SK-N-SH treated with all-trans-retinoic acid at 6 μM for 48 hours (cell line): ENCODE data around the gene PLD5.

Source experiments
- ATAC-seq: fragments of 200-7000 bp; cut with Tn5 transposase; 3 replicates; pipeline ENCODE4 v1.9.1; 2020; ENCODE audit warnings: mild to moderate bottlenecking, moderate library complexity
- ARNTL ChIP-seq: fragments of 450-650 bp; formaldehyde crosslinking; IDR thresholded peaks from 2 replicates; pipeline ENCODE4 v1.5.0; 2020; ENCODE audit warnings: low read depth, mild to moderate bottlenecking, moderate library complexity, borderline replicate concordance
- BACH2 ChIP-seq: fragments of 250-450 bp; sonication (Bioruptor Pico); IDR thresholded peaks from 2 replicates; pipeline ENCODE4 v1.9.0; 2021; ENCODE audit warnings: mild to moderate bottlenecking, borderline replicate concordance
- CSDC2 ChIP-seq: fragments of 250-450 bp; sonication (Bioruptor Pico); IDR thresholded peaks from 2 replicates; pipeline ENCODE4 v1.5.0; 2020; ENCODE audit warnings: mild to moderate bottlenecking, moderate library complexity
- CSRNP3 ChIP-seq: fragments of 250-450 bp; sonication (Bioruptor Pico); IDR thresholded peaks from 2 replicates; pipeline ENCODE4 v1.5.1; 2021; ENCODE audit warnings: mild to moderate bottlenecking, moderate library complexity
- ESRRG ChIP-seq: fragments of 250-450 bp; sonication (Bioruptor Pico); IDR thresholded peaks from 2 replicates; pipeline ENCODE4 v1.6.1; 2021; ENCODE audit warnings: mild to moderate bottlenecking
- GLIS3 ChIP-seq: fragments of 250-450 bp; sonication (Bioruptor Pico); IDR thresholded peaks from 2 replicates; pipeline ENCODE4 v1.5.0; 2020; ENCODE audit warnings: mild to moderate bottlenecking, moderate library complexity
- ISL1 ChIP-seq: fragments of 250-450 bp; sonication (Bioruptor Pico); IDR thresholded peaks from 2 replicates; pipeline ENCODE4 v2.1.2; 2022; ENCODE audit warnings: mild to moderate bottlenecking, moderate library complexity
- OSR1 ChIP-seq: fragments of 250-450 bp; sonication (Bioruptor Pico); IDR thresholded peaks from 2 replicates; pipeline ENCODE4 v1.8.0; 2022; ENCODE audit warnings: moderate library complexity, mild to moderate bottlenecking, inconsistent platforms
- POU6F1 ChIP-seq: fragments of 250-450 bp; sonication (Bioruptor Pico); IDR thresholded peaks from 2 replicates; pipeline ENCODE4 v1.8.0; 2021; ENCODE audit warnings: low read depth, mild to moderate bottlenecking, moderate library complexity, borderline replicate concordance
- PPARA ChIP-seq: fragments of 250-450 bp; sonication (Bioruptor Pico); IDR thresholded peaks from 2 replicates; pipeline ENCODE4 v1.5.0; 2020; ENCODE audit warnings: mild to moderate bottlenecking, borderline replicate concordance
- RARB ChIP-seq: fragments of 250-450 bp; sonication (Bioruptor Pico); IDR thresholded peaks from 2 replicates; pipeline ENCODE4 v1.8.0; 2021; ENCODE audit warnings: mild to moderate bottlenecking, moderate library complexity
- SNAI2 ChIP-seq: fragments of 250-450 bp; sonication (Bioruptor Pico); IDR thresholded peaks from 2 replicates; pipeline ENCODE4 v1.5.0; 2020; ENCODE audit warnings: mild to moderate bottlenecking, moderate library complexity
- TCF4 ChIP-seq: fragments of 250-450 bp; sonication (Bioruptor Pico); IDR thresholded peaks from 2 replicates; pipeline ENCODE4 v1.8.0; 2021; ENCODE audit warnings: mild to moderate bottlenecking, moderate library complexity, borderline replicate concordance
- TOX ChIP-seq: fragments of 250-450 bp; sonication (Bioruptor Pico); IDR thresholded peaks from 2 replicates; pipeline ENCODE4 v1.8.0; 2021; ENCODE audit warnings: mild to moderate bottlenecking, moderate library complexity, borderline replicate concordance
- ZC3H10 ChIP-seq: fragments of 250-450 bp; sonication (Bioruptor Pico); IDR thresholded peaks from 2 replicates; pipeline ENCODE4 v1.5.1; 2021; ENCODE audit warnings: mild to moderate bottlenecking, moderate library complexity
- ZFP3 ChIP-seq: fragments of 250-450 bp; sonication (Bioruptor Pico); IDR thresholded peaks from 2 replicates; pipeline ENCODE4 v1.5.0; 2020; ENCODE audit warnings: mild to moderate bottlenecking, moderate library complexity
- ZFP30 ChIP-seq: fragments of 450-650 bp; formaldehyde crosslinking; IDR thresholded peaks from 2 replicates; pipeline ENCODE4 v1.5.0; 2022; ENCODE audit warnings: mild to moderate bottlenecking, moderate library complexity
- ZNF70 ChIP-seq: fragments of 450-650 bp; formaldehyde crosslinking; IDR thresholded peaks from 2 replicates; pipeline ENCODE4 v1.5.0; 2020; ENCODE audit warnings: mild to moderate bottlenecking, moderate library complexity
- ZNF8 ChIP-seq: fragments of 450-650 bp; formaldehyde crosslinking; IDR thresholded peaks from 2 replicates; pipeline ENCODE4 v1.5.0; 2020; ENCODE audit warnings: mild to moderate bottlenecking, moderate library complexity
- TF ChIP-seq, protein P1 (sequence below): fragments of 250-450 bp; sonication (Bioruptor Pico); IDR thresholded peaks from 2 replicates; pipeline ENCODE4 v1.8.0; 2020; ENCODE audit warnings: mild to moderate bottlenecking, moderate library complexity, borderline replicate concordance
- TF ChIP-seq, protein P2 (sequence below): fragments of 250-450 bp; sonication (Bioruptor Pico); IDR thresholded peaks from 2 replicates; pipeline ENCODE4 v1.5.1; 2020; ENCODE audit warnings: low read depth, mild to moderate bottlenecking, moderate library complexity

PLD5 gene

GRCh38 chr1:242199776-242200458 lies 324.6 kb downstream of the PLD5 start:
- ATAC-seq, result no peak
- TF ChIP-seq ZNF70 (CRISPR knock-in tag), result no peak
- TF ChIP-seq SNAI2 (CRISPR knock-in tag), result no peak
- TF ChIP-seq ZFP30, result no peak
- no peak for TF ChIP-seq TOX
- no peak for TF ChIP-seq OSR1 (CRISPR knock-in tag)
- TF ChIP-seq ESRRG (CRISPR knock-in tag), result no peak
- no peak for TF ChIP-seq ARNTL (CRISPR knock-in tag)
- TF ChIP-seq CSRNP3 (CRISPR knock-in tag), result no peak
- TF ChIP-seq ZFP3, result no peak
- no peak for TF ChIP-seq TCF4 (CRISPR knock-in tag)
- TF ChIP-seq ZNF8, result no peak
- TF ChIP-seq ISL1, result no peak

DNA sequence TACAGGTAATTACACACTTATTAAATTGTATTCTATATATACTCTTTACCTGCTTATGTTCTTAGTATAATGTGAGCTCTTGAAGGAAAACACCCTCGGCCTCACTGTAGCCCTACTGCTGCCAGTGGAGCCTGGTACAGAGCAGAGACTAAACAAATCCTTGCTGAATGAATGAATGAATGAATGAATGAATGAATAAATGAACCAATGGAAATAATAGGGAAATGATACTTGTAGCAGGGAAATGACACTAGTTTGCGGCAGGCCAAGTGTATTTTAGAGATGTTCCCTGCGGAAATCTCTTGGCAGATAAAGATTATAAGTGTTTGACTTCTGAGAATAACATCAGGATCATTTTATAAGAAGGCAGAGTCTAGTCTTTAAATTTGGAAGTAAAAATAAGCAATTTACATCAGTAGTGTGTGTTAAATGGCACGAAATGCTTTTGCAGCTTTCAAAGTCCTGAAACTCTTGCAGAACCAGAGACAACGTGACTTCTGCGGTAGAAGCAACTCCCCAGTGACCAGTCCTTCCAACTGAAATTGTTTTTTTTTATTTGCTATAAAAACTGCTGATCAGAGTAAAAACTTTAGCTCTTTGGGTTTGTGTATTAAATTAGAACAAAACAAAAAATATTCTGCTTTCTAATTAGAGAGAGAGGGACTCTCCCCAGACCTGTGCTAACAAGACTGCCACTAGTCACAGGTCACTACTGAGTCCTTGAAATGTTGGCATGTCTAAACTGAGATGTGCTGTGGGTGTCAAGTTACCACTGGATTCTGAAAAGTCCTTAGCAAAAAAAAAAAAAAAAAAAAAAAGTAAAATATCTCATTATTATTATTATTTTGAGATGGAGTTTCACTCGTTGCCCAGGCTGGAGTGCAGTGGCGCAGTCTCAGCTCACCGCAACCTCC lies 326.3 kb downstream of the PLD5 start:
- ATAC-seq, result no peak

More for the DNA sequence above, 326.3 kb downstream of the PLD5 start:
- TF ChIP-seq CSRNP3 (CRISPR knock-in tag), result no peak
- TF ChIP-seq ZNF8, result no peak
- TF ChIP-seq TOX, result no peak
- no peak for TF ChIP-seq RARB (CRISPR knock-in tag)
- TF ChIP-seq ZFP3, result no peak
- TF ChIP-seq ARNTL (CRISPR knock-in tag), result no peak
- no peak for TF ChIP-seq ZC3H10 (CRISPR knock-in tag)
- no peak for TF ChIP-seq POU6F1 (CRISPR knock-in tag)
- no peak for TF ChIP-seq TCF4 (CRISPR knock-in tag)
- TF ChIP-seq SNAI2 (CRISPR knock-in tag), result no peak
- no peak for TF ChIP-seq CSDC2 (CRISPR knock-in tag)
- TF ChIP-seq PPARA (CRISPR knock-in tag), result no peak
- TF ChIP-seq GLIS3 (CRISPR knock-in tag), result no peak
- TF ChIP-seq, protein P1, sequence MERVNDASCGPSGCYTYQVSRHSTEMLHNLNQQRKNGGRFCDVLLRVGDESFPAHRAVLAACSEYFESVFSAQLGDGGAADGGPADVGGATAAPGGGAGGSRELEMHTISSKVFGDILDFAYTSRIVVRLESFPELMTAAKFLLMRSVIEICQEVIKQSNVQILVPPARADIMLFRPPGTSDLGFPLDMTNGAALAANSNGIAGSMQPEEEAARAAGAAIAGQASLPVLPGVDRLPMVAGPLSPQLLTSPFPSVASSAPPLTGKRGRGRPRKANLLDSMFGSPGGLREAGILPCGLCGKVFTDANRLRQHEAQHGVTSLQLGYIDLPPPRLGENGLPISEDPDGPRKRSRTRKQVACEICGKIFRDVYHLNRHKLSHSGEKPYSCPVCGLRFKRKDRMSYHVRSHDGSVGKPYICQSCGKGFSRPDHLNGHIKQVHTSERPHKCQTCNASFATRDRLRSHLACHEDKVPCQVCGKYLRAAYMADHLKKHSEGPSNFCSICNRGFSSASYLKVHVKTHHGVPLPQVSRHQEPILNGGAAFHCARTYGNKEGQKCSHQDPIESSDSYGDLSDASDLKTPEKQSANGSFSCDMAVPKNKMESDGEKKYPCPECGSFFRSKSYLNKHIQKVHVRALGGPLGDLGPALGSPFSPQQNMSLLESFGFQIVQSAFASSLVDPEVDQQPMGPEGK, result no peak
- TF ChIP-seq ZNF70 (CRISPR knock-in tag), result no peak
- no peak for TF ChIP-seq ESRRG (CRISPR knock-in tag)
- TF ChIP-seq, protein P2, sequence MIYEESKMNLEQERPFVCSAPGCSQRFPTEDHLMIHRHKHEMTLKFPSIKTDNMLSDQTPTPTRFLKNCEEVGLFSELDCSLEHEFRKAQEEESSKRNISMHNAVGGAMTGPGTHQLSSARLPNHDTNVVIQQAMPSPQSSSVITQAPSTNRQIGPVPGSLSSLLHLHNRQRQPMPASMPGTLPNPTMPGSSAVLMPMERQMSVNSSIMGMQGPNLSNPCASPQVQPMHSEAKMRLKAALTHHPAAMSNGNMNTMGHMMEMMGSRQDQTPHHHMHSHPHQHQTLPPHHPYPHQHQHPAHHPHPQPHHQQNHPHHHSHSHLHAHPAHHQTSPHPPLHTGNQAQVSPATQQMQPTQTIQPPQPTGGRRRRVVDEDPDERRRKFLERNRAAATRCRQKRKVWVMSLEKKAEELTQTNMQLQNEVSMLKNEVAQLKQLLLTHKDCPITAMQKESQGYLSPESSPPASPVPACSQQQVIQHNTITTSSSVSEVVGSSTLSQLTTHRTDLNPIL, result no peak
- TF ChIP-seq BACH2 (CRISPR knock-in tag), result no peak
- no peak for TF ChIP-seq OSR1 (CRISPR knock-in tag)
- TF ChIP-seq ZFP30, result no peak
